ENCODE results near the gene P2RX4. TPM values are rescaled to one million over a fixed set of nuclear protein-coding genes. Genes with fewer than 3 reads are reported as not detected.
A peak's percentile ranks its signal among the peaks of the same experiment; 100 is the strongest.

P2RX4 gene
- total RNA-seq, 2 donors from 2014 or later = 11.5 to 21.1 TPM

DNA sequence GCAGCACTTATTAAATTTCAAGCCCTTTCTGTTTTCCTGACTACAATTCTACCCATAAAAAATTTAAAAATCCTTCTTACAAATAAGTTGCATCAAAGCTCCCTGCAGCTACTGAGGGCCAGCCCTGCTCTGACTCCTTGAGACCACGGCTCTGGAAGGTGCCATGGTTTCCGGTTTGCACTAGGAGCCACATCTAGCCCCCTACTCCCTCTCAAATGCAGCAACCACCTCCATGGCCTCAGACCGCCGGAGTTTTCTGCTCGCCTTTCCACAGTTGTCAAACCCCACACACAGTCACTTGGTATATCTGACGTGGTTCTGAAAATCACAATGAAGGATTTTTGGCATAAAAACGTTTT, 30.1 kb downstream of the P2RX4 start:
- no peak overlapping the region for H3K27ac ChIP-seq (ENCODE audit: low read depth, low read length)
- H3K27me3 ChIP-seq (ENCODE audit: control insufficient read depth, insufficient read depth, low read length, poor library complexity, severe bottlenecking) = no peaks in the 10 kb centered on the region
- peaks cover 66% of the 10 kb centered on the region for H3K36me3 Mint-ChIP-seq (ENCODE audit: low read depth)
- H3K27me3 Mint-ChIP-seq (ENCODE audit: insufficient read depth) = no peaks in the 10 kb centered on the region
- H3K9me3 Mint-ChIP-seq = no peaks in the 10 kb centered on the region
- no peak for DNase-seq
- H3K4me3 ChIP-seq (ENCODE audit: low read length) = no peak overlapping the region
- H3K9me3 ChIP-seq (ENCODE audit: control insufficient read depth, low read length) = no peaks in the 10 kb centered on the region
- H3K4me3 Mint-ChIP-seq = no peak overlapping the region
- peaks cover 59% of the 10 kb centered on the region for H3K36me3 ChIP-seq (ENCODE audit: control insufficient read depth, insufficient read depth, low read length)
- no peak overlapping the region for H3K9ac ChIP-seq (ENCODE audit: extremely low read depth, low read length, poor library complexity, severe bottlenecking)
- H3K4me1 Mint-ChIP-seq = peaks cover 19% of the 10 kb centered on the region
- TF ChIP-seq, protein P1, sequence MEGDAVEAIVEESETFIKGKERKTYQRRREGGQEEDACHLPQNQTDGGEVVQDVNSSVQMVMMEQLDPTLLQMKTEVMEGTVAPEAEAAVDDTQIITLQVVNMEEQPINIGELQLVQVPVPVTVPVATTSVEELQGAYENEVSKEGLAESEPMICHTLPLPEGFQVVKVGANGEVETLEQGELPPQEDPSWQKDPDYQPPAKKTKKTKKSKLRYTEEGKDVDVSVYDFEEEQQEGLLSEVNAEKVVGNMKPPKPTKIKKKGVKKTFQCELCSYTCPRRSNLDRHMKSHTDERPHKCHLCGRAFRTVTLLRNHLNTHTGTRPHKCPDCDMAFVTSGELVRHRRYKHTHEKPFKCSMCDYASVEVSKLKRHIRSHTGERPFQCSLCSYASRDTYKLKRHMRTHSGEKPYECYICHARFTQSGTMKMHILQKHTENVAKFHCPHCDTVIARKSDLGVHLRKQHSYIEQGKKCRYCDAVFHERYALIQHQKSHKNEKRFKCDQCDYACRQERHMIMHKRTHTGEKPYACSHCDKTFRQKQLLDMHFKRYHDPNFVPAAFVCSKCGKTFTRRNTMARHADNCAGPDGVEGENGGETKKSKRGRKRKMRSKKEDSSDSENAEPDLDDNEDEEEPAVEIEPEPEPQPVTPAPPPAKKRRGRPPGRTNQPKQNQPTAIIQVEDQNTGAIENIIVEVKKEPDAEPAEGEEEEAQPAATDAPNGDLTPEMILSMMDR (conservative IDR thresholded peaks at IDR 0.05) = no peak
- WGBS, 2 experiments (ENCODE audit: insufficient coverage in 1 of 2, insufficient read length in 1 of 2) = 86 to 88% methylated on average over 7 of the region's 7 CpGs
- H3K27ac Mint-ChIP-seq = peak overlapping the region; percentile 55
- H3K4me1 ChIP-seq (ENCODE audit: control insufficient read depth, insufficient read depth, low read length) = peaks cover 24% of the 10 kb centered on the region

DNA sequence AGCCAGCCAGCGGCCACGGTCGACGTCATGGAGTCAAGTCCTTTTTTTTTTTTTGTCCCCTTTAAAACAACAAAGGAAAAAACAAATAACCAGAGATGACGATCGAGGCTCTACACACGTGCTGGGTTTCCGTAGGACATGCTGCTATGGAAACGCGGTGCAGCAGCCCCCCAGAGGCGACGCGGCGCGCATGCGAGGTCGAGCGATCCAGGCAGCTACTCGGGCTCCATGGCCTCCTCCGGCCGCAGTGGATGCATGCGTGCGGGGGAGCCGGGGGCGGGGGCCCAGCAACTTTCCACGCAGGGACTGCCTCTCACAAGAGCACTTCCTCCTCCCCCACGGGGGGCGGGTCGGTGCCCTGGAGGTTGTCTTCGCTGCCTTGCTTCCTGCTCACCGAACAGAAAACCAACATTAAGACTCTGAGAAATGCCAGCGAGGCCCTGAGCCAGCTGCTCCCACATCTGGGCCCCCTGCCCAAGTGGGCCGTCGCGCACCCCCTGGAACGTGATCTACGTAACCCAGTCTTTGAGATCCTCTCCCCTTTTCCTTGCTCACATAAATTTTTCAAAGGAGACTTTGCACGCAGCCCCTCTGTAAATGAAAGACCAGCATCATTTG, 30.7 kb downstream of the P2RX4 start:
- Mint-ChIP-seq H3K27me3 (ENCODE audit: insufficient read depth) (no peaks in the 10 kb centered on the region), H3K4me3 (no peak overlapping the region), H3K4me1 (peaks cover 19% of the 10 kb centered on the region), H3K9me3 (no peaks in the 10 kb centered on the region), H3K27ac (peak overlapping the region; percentile 84), H3K36me3 (ENCODE audit: low read depth) (peaks cover 65% of the 10 kb centered on the region)
- no peaks in the 10 kb centered on the region for H3K27me3 ChIP-seq (ENCODE audit: control insufficient read depth, insufficient read depth, low read length, poor library complexity, severe bottlenecking)
- H3K9ac ChIP-seq (ENCODE audit: extremely low read depth, low read length, poor library complexity, severe bottlenecking) = no peak overlapping the region
- 89 to 90% methylated on average over 36 to 38 of the region's 38 CpGs for WGBS, 2 experiments (ENCODE audit: insufficient coverage in 1 of 2, insufficient read length in 1 of 2)
- DNase-seq = peak; percentile 78
- H3K36me3 ChIP-seq (ENCODE audit: control insufficient read depth, insufficient read depth, low read length) = peaks cover 61% of the 10 kb centered on the region
- H3K9me3 ChIP-seq (ENCODE audit: control insufficient read depth, low read length) = no peaks in the 10 kb centered on the region
- H3K4me3 ChIP-seq (ENCODE audit: low read length) = no peak overlapping the region
- H3K4me1 ChIP-seq (ENCODE audit: control insufficient read depth, insufficient read depth, low read length) = peaks cover 24% of the 10 kb centered on the region
- TF ChIP-seq, protein P1 (conservative IDR thresholded peaks at IDR 0.05) = no peak
- H3K27ac ChIP-seq (ENCODE audit: low read depth, low read length) = no peak overlapping the region

DNA sequence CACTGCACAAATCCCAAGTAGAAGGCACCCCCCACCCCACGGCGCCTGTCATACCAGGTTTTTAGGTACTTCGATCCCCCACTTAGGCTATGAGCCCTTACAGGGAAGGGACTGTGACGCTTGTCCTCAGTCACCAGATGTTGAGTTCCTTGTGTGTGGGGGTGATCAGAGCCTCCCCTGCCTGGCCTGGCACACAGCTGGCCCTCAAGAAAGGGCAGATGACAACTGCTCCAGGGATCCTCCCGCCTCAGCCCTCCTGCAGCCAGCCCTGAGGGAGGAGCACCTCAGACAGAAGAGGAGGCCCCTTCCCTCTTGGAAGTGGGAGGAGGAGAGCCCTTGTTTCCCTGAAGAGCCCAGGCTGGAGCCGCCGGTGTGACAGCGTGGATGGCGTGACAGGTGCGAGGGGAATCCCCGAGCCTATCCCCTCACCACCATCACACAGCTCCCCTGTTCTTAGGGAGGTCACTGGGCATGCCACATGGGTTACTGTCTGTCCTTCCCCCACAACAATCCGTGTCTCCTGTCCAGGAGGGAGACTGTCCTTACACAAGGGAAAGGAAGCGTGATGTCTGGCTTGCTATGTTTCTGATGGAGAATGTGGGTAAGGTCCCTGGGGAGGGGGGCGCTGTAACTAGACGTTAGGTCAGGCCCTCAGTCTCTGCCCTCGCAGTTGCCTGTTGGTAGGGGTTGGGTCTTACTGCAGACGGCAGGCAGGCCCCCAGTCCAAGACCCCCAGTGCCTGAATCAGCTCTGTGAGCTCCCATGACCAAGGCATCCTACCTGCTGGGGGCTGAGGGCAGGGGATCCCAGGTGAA, 31.4 kb downstream of the P2RX4 start:
- DNase-seq = no peak
- H3K36me3 Mint-ChIP-seq (ENCODE audit: low read depth) = peaks cover 62% of the 10 kb centered on the region
- Histone ChIP-seq H3K4me3 (ENCODE audit: low read length) (no peak overlapping the region), H3K9ac (ENCODE audit: extremely low read depth, low read length, poor library complexity, severe bottlenecking) (no peak overlapping the region), H3K4me1 (ENCODE audit: control insufficient read depth, insufficient read depth, low read length) (peaks cover 24% of the 10 kb centered on the region), H3K27ac (ENCODE audit: low read depth, low read length) (no peak overlapping the region), H3K9me3 (ENCODE audit: control insufficient read depth, low read length) (no peaks in the 10 kb centered on the region), H3K27me3 (ENCODE audit: control insufficient read depth, insufficient read depth, low read length, poor library complexity, severe bottlenecking) (no peaks in the 10 kb centered on the region), H3K36me3 (ENCODE audit: control insufficient read depth, insufficient read depth, low read length) (peaks cover 56% of the 10 kb centered on the region)
- H3K27ac Mint-ChIP-seq = peak overlapping the region; percentile 84
- no peaks in the 10 kb centered on the region for H3K27me3 Mint-ChIP-seq (ENCODE audit: insufficient read depth)
- no peak overlapping the region for H3K4me3 Mint-ChIP-seq
- WGBS, 2 experiments (ENCODE audit: insufficient coverage in 1 of 2, insufficient read length in 1 of 2) = 85 to 92% methylated on average over 6 to 17 of the region's 17 CpGs
- TF ChIP-seq, protein P1 (conservative IDR thresholded peaks at IDR 0.05) = no peak
- H3K4me1 Mint-ChIP-seq = peaks cover 19% of the 10 kb centered on the region
- no peaks in the 10 kb centered on the region for H3K9me3 Mint-ChIP-seq
